Pancreas (tissue), 10 donors: Measurements from ENCODE around the gene PRG2. TPM values are rescaled to one million over a fixed set of nuclear protein-coding genes. Genes with fewer than 3 reads are reported as not detected.

ENCODE experiments used
- ATAC-seq, 4 donors: fragments of 200-7000 bp; cut with Tn5 transposase; one replicate each; pipeline versions ENCODE4 v1.8.0 to v1.9.1; 2020; ENCODE audit warnings: mild to moderate bottlenecking in 4 of 4, moderate library complexity in 4 of 4
- DNase-seq, 6 donors: peaks; one replicate each; pipeline ENCODE4 v3.0.0-alpha.2; 2020
- FAIRE-seq: peaks from 2 replicates; lab custom pipeline; 2012; peaks lifted over from hg19 to GRCh38; lab: Jason Lieb, UNC
- H3K27ac ChIP-seq, 4 donors: fragments of 200-600 bp; sonication (generic); 1 replicate in 3 of 4; 2 replicates in 1 of 4; pipeline versions ENCODE4 v1.5.0 to v1.8.0; 2020
- H3K27me3 ChIP-seq, 4 donors: fragments of 200-600 bp; one replicate each; pipeline ENCODE4 v1.8.0; 2021
- H3K36me3 ChIP-seq, 3 donors: fragments of 200-600 bp; sonication (generic) in 1 of 3; one replicate each; pipeline versions ENCODE4 v1.5.0 to v1.8.0; 2020 to 2021
- H3K4me1 ChIP-seq, 3 donors: fragments of 200-600 bp; one replicate each; pipeline ENCODE4 v1.8.0; 2021
- H3K4me3 ChIP-seq, 4 donors: fragments of 200-600 bp; sonication (generic) in 2 of 4; one replicate each; pipeline versions ENCODE4 v1.5.0 to v1.8.0; 2020 to 2021
- H3K9me3 ChIP-seq, 4 donors: fragments of 200-600 bp; one replicate each; pipeline ENCODE4 v1.8.0; 2021
- WGBS, 2 donors: extraction: QIAGEN DNeasy Blood & Tissue Kit; methylation state at CpG; one replicate each; pipeline ENCODE4 v1.1.7; 2013; 5-methylcytosine and 5-hydroxymethylcytosine counted together
- intact Hi-C, 3 donors: fragments of 100-400 bp; cut with DNase I; formaldehyde crosslinking; loops; one replicate each; pipeline versions ENCODE4 v1.11.1 to v1.14.2; 2022
- polyA plus RNA-seq, 2 donors: library from polyadenylated mRNA; stranded (reverse); fragments of 200-250 nt; gene quantifications; one replicate each; pipeline ENCODE4 v1.2.3, GENCODE V29; 2013
- total RNA-seq, 6 donors: library from RNA; stranded (reverse); fragmentation: NEBNext Ultra II Directional in 4 of 6; extraction: Animal tissue kit (Norgen Biotek cat#: 25700) in 4 of 6; gene quantifications; one replicate each; pipeline versions ENCODE4 v1.2.1 to v1.2.4, GENCODE V29; 2021 to 2023
- TF ChIP-seq, protein P1 (sequence below), 4 donors: fragments of 200-600 bp; sonication (generic) in 3 of 4; IDR thresholded peaks; one replicate each; pipeline versions ENCODE4 v1.5.0 to v1.8.0; 2021; ENCODE audit warnings: antibody characterized with exemption in 4 of 4
- donor health status: healthy with polysubstance abuse.
- donor health status: DM: no; HTN: no; CAD: no; lungs with moderate emphysema.
- donor health status: DM: no; HTN: no; CAD: no.
- donor health status: control.
- donor health status: control.
- donor health status: Bipolar disorder and iron deficiency.
- donor health status: DM: yes; HTN: yes; CAD: no.
- donor health status: DM: no; HTN: no; CAD: no.
- donor health status: DM: no; HTN: no; CAD: no.
- donor health status: DM: yes; HTN: yes; CAD: no.

The PRG2 gene
- total and polyA plus RNA-seq, 8 donors: 0.57 to 0.96 TPM; not detected in 6

DNA sequence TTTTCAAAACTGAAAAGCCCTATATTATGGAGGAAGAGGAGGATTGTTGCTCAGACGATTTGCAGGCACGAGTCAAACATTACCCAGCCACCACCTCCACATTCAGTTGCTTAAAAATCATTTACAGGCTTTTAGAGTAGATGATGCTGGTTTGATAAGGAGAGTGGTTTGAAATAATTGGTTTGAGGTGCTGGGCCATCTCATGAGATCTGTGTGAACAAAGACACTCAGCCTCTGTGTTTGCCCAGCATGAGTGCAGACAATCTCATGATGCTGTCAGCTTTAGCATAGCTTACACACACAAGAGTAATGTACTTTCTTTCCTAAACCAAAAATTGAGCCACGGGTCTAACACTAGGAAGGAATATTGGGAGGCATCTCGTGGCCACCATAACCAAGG lies 32.2 kb upstream of the PRG2 start:
- no peak overlapping the region for H3K27ac ChIP-seq
- no peak for ATAC-seq
- DNase-seq: no peak
- no peak for FAIRE-seq
- no peak overlapping the region for H3K4me3 ChIP-seq
- peaks cover 0 to 1% (median 0%) of the 10 kb centered on the region in 3 donors for H3K36me3 ChIP-seq
- TF ChIP-seq, protein P1, sequence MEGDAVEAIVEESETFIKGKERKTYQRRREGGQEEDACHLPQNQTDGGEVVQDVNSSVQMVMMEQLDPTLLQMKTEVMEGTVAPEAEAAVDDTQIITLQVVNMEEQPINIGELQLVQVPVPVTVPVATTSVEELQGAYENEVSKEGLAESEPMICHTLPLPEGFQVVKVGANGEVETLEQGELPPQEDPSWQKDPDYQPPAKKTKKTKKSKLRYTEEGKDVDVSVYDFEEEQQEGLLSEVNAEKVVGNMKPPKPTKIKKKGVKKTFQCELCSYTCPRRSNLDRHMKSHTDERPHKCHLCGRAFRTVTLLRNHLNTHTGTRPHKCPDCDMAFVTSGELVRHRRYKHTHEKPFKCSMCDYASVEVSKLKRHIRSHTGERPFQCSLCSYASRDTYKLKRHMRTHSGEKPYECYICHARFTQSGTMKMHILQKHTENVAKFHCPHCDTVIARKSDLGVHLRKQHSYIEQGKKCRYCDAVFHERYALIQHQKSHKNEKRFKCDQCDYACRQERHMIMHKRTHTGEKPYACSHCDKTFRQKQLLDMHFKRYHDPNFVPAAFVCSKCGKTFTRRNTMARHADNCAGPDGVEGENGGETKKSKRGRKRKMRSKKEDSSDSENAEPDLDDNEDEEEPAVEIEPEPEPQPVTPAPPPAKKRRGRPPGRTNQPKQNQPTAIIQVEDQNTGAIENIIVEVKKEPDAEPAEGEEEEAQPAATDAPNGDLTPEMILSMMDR (IDR thresholded peaks at IDR 0.05): no peak
- H3K4me1 ChIP-seq: peaks cover 9 to 16% (median 13%) of the 10 kb centered on the region in 3 donors
- 67 to 69% methylated on average over 4 of the region's 4 CpGs for WGBS, 2 donors
- intact Hi-C loops: no loop called here
- H3K27me3 ChIP-seq: no peaks in the 10 kb centered on the region
- H3K9me3 ChIP-seq: no peaks in the 10 kb centered on the region

DNA sequence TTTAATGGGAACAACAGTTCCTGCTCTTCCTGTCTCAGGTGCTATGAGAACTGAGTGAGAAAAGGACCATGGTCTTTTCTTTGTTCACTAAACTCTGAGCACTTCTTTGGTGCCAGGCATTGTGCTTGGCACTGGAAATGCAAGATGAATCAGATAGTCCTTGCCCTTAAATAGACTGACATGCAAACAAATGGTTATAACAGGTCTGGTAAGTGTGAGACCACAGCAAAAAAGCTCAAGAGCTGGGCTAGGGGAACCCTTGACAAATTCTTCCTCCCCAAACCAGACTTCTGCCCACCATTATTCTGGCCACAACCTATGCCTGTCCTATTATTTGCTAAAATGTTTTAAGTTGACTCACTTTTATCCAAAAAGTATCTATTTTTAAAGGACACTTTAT lies 31.4 kb upstream of the PRG2 start:
- ATAC-seq: no peak
- DNase-seq: no peak
- Histone ChIP-seq H3K27me3 (no peaks in the 10 kb centered on the region), H3K4me3 (no peak overlapping the region), H3K9me3 (no peaks in the 10 kb centered on the region), H3K27ac (no peak overlapping the region), H3K36me3 (peaks cover 0 to 9% (median 0%) of the 10 kb centered on the region in 3 donors), H3K4me1 (peaks cover 7 to 11% (median 7%) of the 10 kb centered on the region in 3 donors)
- intact Hi-C loops: no loop called here
- TF ChIP-seq, protein P1 (IDR thresholded peaks at IDR 0.05): no peak
- no peak for FAIRE-seq

DNA sequence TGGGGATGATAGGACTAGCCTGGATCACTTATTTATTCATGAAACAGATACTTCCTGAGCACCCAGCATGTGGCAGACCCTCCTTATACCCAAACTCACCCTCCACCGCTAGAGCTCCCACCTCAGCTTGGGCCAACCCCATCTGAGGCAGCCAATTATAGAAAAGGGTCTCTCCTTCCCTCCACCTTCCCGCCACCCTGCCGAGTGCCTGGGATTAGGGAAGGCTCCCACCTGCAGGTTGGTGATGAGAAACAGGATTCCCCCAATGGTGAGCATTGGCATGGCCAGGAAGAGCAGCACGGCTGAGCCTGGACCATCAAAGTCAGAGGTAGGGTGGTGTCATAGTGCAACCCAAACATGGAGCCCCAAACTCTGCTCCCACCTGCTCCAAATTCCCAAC lies 30.6 kb upstream of the PRG2 start:
- no peak overlapping the region for H3K4me3 ChIP-seq
- no peak for FAIRE-seq
- peaks cover 0 to 9% (median 0%) of the 10 kb centered on the region in 3 donors for H3K36me3 ChIP-seq
- H3K27ac ChIP-seq: no peak overlapping the region
- TF ChIP-seq, protein P1 (IDR thresholded peaks at IDR 0.05): no peak
- no peak for DNase-seq
- H3K27me3 ChIP-seq: no peaks in the 10 kb centered on the region
- intact Hi-C loops: no loop called here
- H3K9me3 ChIP-seq: no peaks in the 10 kb centered on the region
- peaks cover 6 to 10% (median 7%) of the 10 kb centered on the region in 3 donors for H3K4me1 ChIP-seq
- no peak for ATAC-seq
- 91 to 96% methylated on average over 4 of the region's 4 CpGs for whole genome bisulfite sequencing, 2 donors

DNA sequence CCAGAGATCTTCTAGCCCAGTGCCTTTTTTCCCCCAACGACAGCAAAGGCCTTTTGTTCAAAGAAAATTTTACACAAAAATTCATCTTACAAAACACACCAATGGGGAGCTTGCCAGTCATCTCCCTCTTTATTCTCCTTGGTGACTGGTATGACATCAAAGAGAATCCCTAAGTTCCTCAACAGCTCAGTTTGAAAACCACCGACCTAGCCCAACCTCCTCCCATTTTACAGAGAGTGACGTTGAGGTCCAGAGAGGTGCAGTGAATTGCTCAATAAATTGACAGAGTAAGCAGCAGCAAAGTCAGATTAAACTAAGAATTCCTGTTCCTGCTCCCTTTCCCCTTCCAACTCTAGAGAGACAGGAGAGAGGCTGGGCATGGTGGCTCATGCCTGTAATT lies 28.7 kb upstream of the PRG2 start:
- no peak for FAIRE-seq

DNA sequence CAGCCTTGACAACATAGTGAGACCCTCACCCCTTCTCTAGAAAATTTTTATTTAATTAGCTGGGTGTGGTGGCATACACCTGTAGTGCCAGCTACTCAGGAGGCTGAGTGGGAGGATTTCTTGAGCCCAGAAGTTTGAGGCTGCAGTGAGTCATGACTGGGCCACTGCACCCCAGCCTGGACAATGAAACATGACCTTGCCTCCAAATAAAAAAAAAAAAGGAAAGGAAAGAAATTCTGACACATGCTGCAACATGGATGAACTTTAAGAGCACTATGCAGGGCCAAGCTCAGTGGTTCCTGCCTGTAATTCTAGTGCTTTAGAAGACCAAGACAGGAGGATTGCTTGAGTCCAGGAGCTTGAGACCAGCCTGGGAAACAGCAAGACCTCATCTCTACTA lies 27.7 kb upstream of the PRG2 start:
- intact Hi-C loops: no loop called here
- ATAC-seq (no peak), FAIRE-seq (no peak), DNase-seq (no peak)
- H3K4me3 ChIP-seq: no peak overlapping the region
- no peaks in the 10 kb centered on the region for H3K9me3 ChIP-seq
- no peaks in the 10 kb centered on the region for H3K27me3 ChIP-seq
- H3K4me1 ChIP-seq: no peaks in the 10 kb centered on the region
- no peak overlapping the region for H3K27ac ChIP-seq
- TF ChIP-seq, protein P1 (IDR thresholded peaks at IDR 0.05): no peak
- peaks cover 0 to 9% (median 6%) of the 10 kb centered on the region in 3 donors for H3K36me3 ChIP-seq

More for the DNA sequence above, 28.7 kb upstream of the PRG2 start:
- no peaks in the 10 kb centered on the region for H3K4me1 ChIP-seq
- intact Hi-C loops: no loop called here
- 87 to 88% methylated on average over 3 of the region's 3 CpGs for WGBS, 2 donors
- H3K36me3 ChIP-seq: peaks cover 0 to 9% (median 6%) of the 10 kb centered on the region in 3 donors
- no peak overlapping the region for H3K4me3 ChIP-seq
- ATAC-seq (no peak), DNase-seq (no peak)
- H3K27ac ChIP-seq: no peak overlapping the region
- H3K27me3 ChIP-seq: no peaks in the 10 kb centered on the region
- TF ChIP-seq, protein P1 (IDR thresholded peaks at IDR 0.05): no peak
- no peaks in the 10 kb centered on the region for H3K9me3 ChIP-seq
